SK-N-MC (cell line): ENCODE measurements around the gene PLXNB2.
A peak's percentile ranks its signal among the peaks of the same experiment; 100 is the strongest.

ENCODE experiments used
- DNase-seq: peaks from one replicate; pipeline ENCODE4 v3.0.0-alpha.2; 2011; ENCODE audit warnings: low read depth, low spot score
- H3K27ac ChIP-seq: fragments of 200-600 bp; sonication (generic); 2 replicates; pipeline ENCODE4 v1.5.1; 2016; ENCODE audit warnings: mixed run types
- H3K36me3 ChIP-seq: fragments of 200-600 bp; sonication (generic); 2 replicates; pipeline ENCODE4 v1.6.1; 2017; ENCODE audit warnings: antibody characterized with exemption, low read length, mixed read lengths; ENCODE audit not compliant: insufficient read depth
- H3K4me3 ChIP-seq: fragments of 200-600 bp; sonication (generic); 2 replicates; pipeline ENCODE4 v1.5.1; 2016
- H3K9ac ChIP-seq: fragments of 200-600 bp; sonication (generic); 2 replicates; pipeline ENCODE4 v1.8.0; 2017; ENCODE audit warnings: mixed run types, mixed read lengths; ENCODE audit not compliant: insufficient read length
- H3K9me3 ChIP-seq: fragments of 200-600 bp; sonication (generic); 2 replicates; pipeline ENCODE4 v1.6.1; 2017; ENCODE audit warnings: low read depth, mild to moderate bottlenecking, antibody characterized with exemption, low read length, moderate library complexity, mixed read lengths
- EZH2 ChIP-seq: fragments of 200-600 bp; sonication (generic); IDR thresholded peaks from one replicate; pipeline ENCODE4 v1.6.1; 2017; ENCODE audit warnings: antibody characterized with exemption
- FOXP2 ChIP-seq: optimal IDR thresholded peaks from 2 replicates; pipeline ENCODE3; 2011; ENCODE audit warnings: mild to moderate bottlenecking, moderate library complexity; ENCODE audit not compliant: insufficient read depth; ENCODE audit errors: extremely low read length, control extremely low read depth
- POLR2AphosphoS5 ChIP-seq: IDR thresholded peaks from 2 replicates; pipeline ENCODE4 v1.6.1; 2012; ENCODE audit warnings: mild to moderate bottlenecking, low read depth, low read length, borderline replicate concordance

The PLXNB2 gene

GRCh38 chr22:50303848-50304527 is 3.5 kb downstream of the PLXNB2 start:
- Histone ChIP-seq H3K9me3 (no peaks in the 10 kb centered on the region), H3K27ac (0 out of 2 replicates have a peak overlapping the region, but pooled peaks have one; percentile 31), H3K9ac (peak overlapping the region; percentile 37), H3K4me3 (0 out of 2 replicates have a peak overlapping the region, but pooled peaks have one; percentile 18), H3K36me3 (no peaks in the 10 kb centered on the region)
- TF ChIP-seq POLR2AphosphoS5 (no peak; the same call in 1 of the 2 replicates), EZH2 (no peak), FOXP2 (no peak)
- no peak for DNase-seq

GRCh38 chr22:50303515-50303847 is 4.0 kb downstream of the PLXNB2 start:
- DNase-seq, result no peak
- Histone ChIP-seq H3K9ac (no peak overlapping the region), H3K27ac (peak overlapping the region; percentile 31; the same call in 1 of the 2 replicates), H3K4me3 (no peak overlapping the region), H3K9me3 (no peaks in the 10 kb centered on the region), H3K36me3 (no peaks in the 10 kb centered on the region)
- TF ChIP-seq EZH2, result no peak
- no peak for TF ChIP-seq FOXP2
- TF ChIP-seq POLR2AphosphoS5, result no peak

GRCh38 chr22:50302564-50302963 is 4.9 kb downstream of the PLXNB2 start:
- Histone ChIP-seq H3K36me3 (no peaks in the 10 kb centered on the region), H3K9ac (no peak overlapping the region), H3K27ac (no peak overlapping the region), H3K4me3 (no peak overlapping the region), H3K9me3 (no peaks in the 10 kb centered on the region)
- DNase-seq, result no peak
- TF ChIP-seq EZH2 (no peak), FOXP2 (no peak), POLR2AphosphoS5 (no peak)

- H3K9ac ChIP-seq, result no peak overlapping the region
- H3K4me3 ChIP-seq, result no peak overlapping the region
- H3K36me3 ChIP-seq, result no peaks in the 10 kb centered on the region
- no peaks in the 10 kb centered on the region for H3K9me3 ChIP-seq
- no peak for DNase-seq
- no peak overlapping the region for H3K27ac ChIP-seq
- TF ChIP-seq FOXP2 (no peak), EZH2 (no peak), POLR2AphosphoS5 (no peak)
Observed at GRCh38 chr22:50302041-50302541, 5.4 kb downstream of the PLXNB2 start.

GRCh38 chr22:50301581-50301991 is 5.9 kb downstream of the PLXNB2 start:
- no peak overlapping the region for H3K9ac ChIP-seq
- no peak for DNase-seq
- no peak overlapping the region for H3K27ac ChIP-seq
- no peak for TF ChIP-seq FOXP2
- no peak for TF ChIP-seq POLR2AphosphoS5
- no peak for TF ChIP-seq EZH2
- no peak overlapping the region for H3K4me3 ChIP-seq
- H3K36me3 ChIP-seq, result no peaks in the 10 kb centered on the region
- no peaks in the 10 kb centered on the region for H3K9me3 ChIP-seq

- Histone ChIP-seq H3K36me3 (no peaks in the 10 kb centered on the region), H3K4me3 (no peak overlapping the region), H3K27ac (no peak overlapping the region), H3K9me3 (no peaks in the 10 kb centered on the region), H3K9ac (no peak overlapping the region)
- no peak for TF ChIP-seq EZH2
- TF ChIP-seq POLR2AphosphoS5, result no peak
- no peak for TF ChIP-seq FOXP2
- no peak for DNase-seq
Observed at GRCh38 chr22:50300620-50301257, 6.7 kb downstream of the PLXNB2 start.

GRCh38 chr22:50299785-50300619 is 7.4 kb downstream of the PLXNB2 start:
- Histone ChIP-seq H3K4me3 (peak overlapping the region; percentile 74), H3K27ac (no peak overlapping the region), H3K9me3 (no peaks in the 10 kb centered on the region), H3K9ac (no peak overlapping the region), H3K36me3 (no peaks in the 10 kb centered on the region)
- TF ChIP-seq FOXP2 (no peak), POLR2AphosphoS5 (no peak), EZH2 (no peak)
- no peak for DNase-seq

GRCh38 chr22:50298937-50299784 is 8.3 kb downstream of the PLXNB2 start:
- H3K9me3 ChIP-seq, result no peaks in the 10 kb centered on the region
- H3K9ac ChIP-seq, result no peak overlapping the region
- TF ChIP-seq FOXP2, result peak; percentile 72
- no peak for TF ChIP-seq EZH2
- no peaks in the 10 kb centered on the region for H3K36me3 ChIP-seq
- no peak for DNase-seq
- no peak overlapping the region; the same call in 1 of the 2 replicates for H3K27ac ChIP-seq
- H3K4me3 ChIP-seq, result peak overlapping the region; percentile 74
